Renal cortical epithelial cell (primary cell): ENCODE results near the gene PRRX1. TPM values are rescaled to one million over a fixed set of nuclear protein-coding genes. Genes with fewer than 3 reads are reported as not detected.

Source experiments
- DNase-seq: peaks from one replicate; pipeline ENCODE4 v3.0.0-alpha.2; 2011; ENCODE audit warnings: low read depth
- total RNA-seq: library from RNA; depleted of rRNA; stranded (reverse); fragments of >200 nt; gene quantifications from 2 replicates; pipeline ENCODE4 v1.2.3, GENCODE V29; 2014

The PRRX1 gene
- total RNA-seq, 1 donor from 2014 or later: not detected

DNA sequence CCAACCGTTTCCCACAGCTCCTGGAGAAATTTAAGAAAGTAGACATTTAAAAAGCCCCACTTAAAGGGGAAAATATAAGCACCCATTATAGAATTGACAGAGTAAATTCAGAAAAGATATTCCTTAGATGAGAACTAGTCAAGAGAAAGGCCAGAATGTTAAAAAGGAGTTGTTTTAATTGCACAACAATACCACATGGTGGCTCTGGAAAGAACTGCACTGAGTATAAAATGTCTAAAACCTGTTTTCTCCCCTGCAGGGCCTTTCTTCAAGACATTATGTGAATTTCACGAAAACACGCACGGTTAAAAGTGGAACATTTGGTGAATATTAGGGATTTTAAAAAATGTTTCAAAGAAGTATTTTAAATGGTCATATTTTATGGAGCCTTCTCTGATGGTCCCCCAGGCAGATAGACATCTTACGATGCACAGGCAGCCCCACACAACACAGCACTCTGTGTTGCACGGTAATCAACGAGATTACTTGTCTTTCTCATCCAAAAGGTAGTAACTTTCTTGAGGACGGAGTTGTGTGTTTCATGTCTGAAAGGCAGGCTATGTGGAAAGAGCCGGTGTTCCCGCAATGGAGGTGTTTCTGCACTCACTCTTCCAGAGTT, 101.9 kb downstream of the PRRX1 start:
- DNase-seq: peak; percentile 7

DNA sequence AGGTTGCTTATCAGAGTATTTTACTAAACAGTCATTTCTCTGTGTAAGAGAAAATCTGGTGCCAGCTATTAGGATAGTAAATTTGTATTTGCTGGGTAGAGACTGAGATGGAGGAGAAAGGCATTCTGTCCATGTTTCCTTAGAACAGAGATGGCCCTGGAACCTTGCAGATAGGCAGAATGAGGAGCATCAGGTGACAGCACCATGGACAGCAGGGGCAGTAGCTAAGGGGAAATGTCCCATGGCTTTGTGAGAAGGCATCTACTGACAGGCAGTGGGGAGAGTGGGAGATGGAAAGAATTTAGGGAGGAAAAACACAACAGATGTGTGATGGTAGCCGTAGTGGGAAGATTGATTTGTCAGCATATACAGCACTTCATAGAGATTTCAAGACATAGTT, 105.0 kb downstream of the PRRX1 start:
- DNase-seq: no peak

DNA sequence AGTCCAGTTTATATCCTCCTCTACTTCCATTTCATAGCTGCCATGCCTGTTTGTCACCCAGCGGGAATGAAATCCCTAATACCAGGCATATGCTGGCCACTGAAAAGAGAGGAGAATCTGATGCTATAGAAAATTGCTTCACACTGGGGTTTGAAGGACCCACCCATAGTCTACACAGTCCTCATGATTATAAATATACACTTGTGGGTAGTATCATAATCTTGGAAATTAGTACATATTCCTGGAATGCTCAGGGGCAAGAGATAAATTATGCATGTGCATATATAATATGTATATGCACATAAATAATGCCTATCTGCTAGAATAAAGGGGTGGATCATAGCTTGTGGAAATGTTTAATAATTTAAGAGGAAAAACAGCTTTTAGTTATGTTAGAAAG, 105.8 kb downstream of the PRRX1 start:
- no peak for DNase-seq

DNA sequence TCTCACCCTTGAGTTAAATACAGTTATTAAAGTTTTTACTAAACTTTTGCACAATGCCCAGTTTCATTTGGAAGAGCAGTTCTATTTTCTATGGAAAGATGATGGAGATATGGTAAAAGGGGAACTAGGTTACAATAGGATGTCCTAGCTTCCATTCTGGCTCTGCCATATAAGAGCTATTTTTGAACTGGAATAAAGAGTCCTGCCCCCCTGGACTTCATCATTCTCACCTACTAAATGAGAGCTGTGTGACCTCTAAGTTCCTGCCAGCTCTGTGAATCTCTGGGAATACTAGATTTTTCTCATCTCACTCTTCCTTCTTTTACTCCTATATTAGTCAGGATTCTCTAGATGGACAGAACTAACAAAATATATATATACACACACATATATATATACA, 106.3 kb downstream of the PRRX1 start:
- DNase-seq: no peak

DNA sequence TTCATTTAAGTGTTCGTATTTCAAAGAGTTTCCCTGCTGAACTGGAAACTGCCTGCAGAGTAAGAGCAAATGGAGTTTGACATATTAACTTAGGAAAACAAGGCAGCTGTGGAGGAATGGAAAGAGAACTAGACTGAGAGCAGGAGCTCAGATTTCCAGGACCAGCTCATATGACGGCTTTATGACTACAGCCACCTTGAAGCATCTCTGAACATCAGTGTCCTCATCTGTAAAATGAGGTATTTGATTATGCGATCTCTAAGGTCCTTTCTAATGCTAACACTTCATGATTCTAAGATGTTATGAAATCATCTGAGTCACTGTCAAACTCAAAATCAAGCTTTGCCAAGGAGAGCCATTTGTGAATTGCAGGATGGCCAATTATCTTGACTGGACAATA, 112.3 kb downstream of the PRRX1 start:
- no peak for DNase-seq

DNA sequence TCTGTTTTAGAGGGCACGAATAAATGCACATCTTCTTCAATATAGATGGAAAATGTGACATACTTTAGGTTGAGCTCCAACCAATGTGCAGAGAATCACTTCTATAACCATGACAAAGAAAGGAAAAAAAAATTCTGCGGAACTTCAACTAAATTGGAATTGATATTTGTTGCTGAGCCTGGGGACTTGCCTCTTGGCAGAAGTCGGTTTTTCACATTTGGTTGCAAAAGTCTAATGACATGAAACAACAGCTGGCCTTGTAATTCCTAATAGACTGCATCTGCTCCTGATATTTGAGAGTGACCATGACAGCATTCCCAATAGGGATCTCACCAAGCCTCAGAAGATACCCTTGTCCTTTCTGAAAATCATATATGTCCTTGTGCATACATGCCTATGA, 112.8 kb downstream of the PRRX1 start:
- DNase-seq: no peak

Other genes starting within 250 kb of the PRRX1 start
- gene GORAB, start 132.0 kb upstream of the PRRX1 start, total RNA-seq: 9.7 and 16.3 TPM in 2 replicates